Heart right ventricle (tissue), 16 donors: ENCODE results near the gene AQP2. TPM values are rescaled to one million over a fixed set of nuclear protein-coding genes. Genes with fewer than 3 reads are reported as not detected.

Experiments
- ATAC-seq, 8 donors: fragments of 200-7000 bp; cut with Tn5 transposase; one replicate each; pipeline ENCODE4 v1.9.1; 2020; ENCODE audit warnings: mild to moderate bottlenecking in 8 of 8, moderate library complexity in 8 of 8, moderate number of reproducible peaks in 1 of 8
- DNase-seq, 2 donors: peaks; one replicate each; pipeline ENCODE4 v3.0.0-alpha.2; 2020
- H3K27ac ChIP-seq, 10 donors: fragments of 200-600 bp; sonication (generic) in 2 of 10; one replicate each; pipeline versions ENCODE4 v1.5.0 to v1.8.0; 2020 to 2022; ENCODE audit warnings: mild to moderate bottlenecking in 3 of 10
- H3K27me3 ChIP-seq, 7 donors: fragments of 200-600 bp; one replicate each; pipeline ENCODE4 v1.8.0; 2021 to 2022; ENCODE audit warnings: mild to moderate bottlenecking in 2 of 7
- H3K36me3 ChIP-seq, 9 donors: fragments of 200-600 bp; sonication (generic) in 1 of 9; one replicate each; pipeline versions ENCODE4 v1.5.0 to v1.8.0; 2020 to 2022; ENCODE audit warnings: mild to moderate bottlenecking in 2 of 9
- H3K4me1 ChIP-seq, 9 donors: fragments of 200-600 bp; sonication (generic) in 1 of 9; one replicate each; pipeline versions ENCODE4 v1.5.0 to v1.8.0; 2020 to 2022; ENCODE audit warnings: mild to moderate bottlenecking in 4 of 9
- H3K4me3 ChIP-seq, 10 donors: fragments of 200-600 bp; sonication (generic) in 2 of 10; one replicate each; pipeline versions ENCODE4 v1.5.0 to v1.8.0; 2020 to 2022; ENCODE audit warnings: mild to moderate bottlenecking in 7 of 10, moderate library complexity in 2 of 10
- H3K9me3 ChIP-seq, 11 donors: fragments of 200-600 bp in 10 of 11; sonication (generic) in 2 of 11; one replicate each; pipeline versions ENCODE4 v1.5.0 to v1.8.0; 2013 to 2022; ENCODE audit warnings: mild to moderate bottlenecking in 2 of 11, control low read depth in 1 of 11, moderate library complexity in 1 of 11
- WGBS, 2 donors: extraction: QIAGEN DNeasy Blood & Tissue Kit; methylation state at CpG; one replicate each; pipeline ENCODE4 v1.1.7; 2013; ENCODE audit warnings: inconsistent platforms in 1 of 2; 5-methylcytosine and 5-hydroxymethylcytosine counted together
- intact Hi-C, 10 donors: fragments of 100-400 bp; cut with DNase I; formaldehyde crosslinking; loops; one replicate each; pipeline versions ENCODE4 v1.11.1 to v1.14.2; 2022
- polyA plus RNA-seq, 2 donors: library from polyadenylated mRNA; stranded (reverse); fragments of 200-250 nt; gene quantifications; one replicate each; pipeline ENCODE4 v1.2.3, GENCODE V29; 2013
- total RNA-seq, 10 donors: library from RNA; stranded (reverse); fragmentation: NEBNext Ultra II Directional in 3 of 10; extraction: Animal tissue kit (Norgen Biotek cat#: 25700) in 3 of 10; gene quantifications; one replicate each; pipeline versions ENCODE4 v1.2.1 to v1.2.4, GENCODE V29; 2021 to 2023
- TF ChIP-seq, protein P1 (sequence below), 9 donors: fragments of 200-600 bp; sonication (generic) in 2 of 9; IDR thresholded peaks; one replicate each; pipeline versions ENCODE4 v1.5.0 to v1.8.0; 2021 to 2022; ENCODE audit warnings: antibody characterized with exemption in 9 of 9, mild to moderate bottlenecking in 5 of 9, moderate library complexity in 1 of 9
- donor health status: Arrhythmogenic right ventricular cardiomyopathy.
- donor health status: ischemic (EF 13 %, LVEDD 7.1; RV severe dilation, severe dysfunction).
- donor health status: healthy with polysubstance abuse.
- donor health status: DM: no; HTN: yes; CAD: no.
- donor health status: DM: no; HTN: no; CAD: no.
- donor health status: ischemic (EF 25% LVEDD 6.9; RV normal size, moderate dysfunction).
- donor health status: ischemic (EF 25% LVEDD 5.7; RV mildly dilated, moderate dysfunction).
- donor health status: healthy.
- donor health status: DM: yes; HTN: yes; CAD: no.
- donor health status: Ischemic cardiomyopathy.
- donor health status: ischemic (EF 35%, LVEDD 5.7; RV mildly dilated, moderate dysfunction).
- donor health status: nonischemic (EF 11% LVEDD 7.7; RV severe dilation, severe dysfunction).
- donor health status: DM: yes; HTN: yes; CAD: no.
- donor health status: PGD.
- donor health status: ischemic (EF 29% LVEDD 5.4; RV normal size, mild dysfunction).
- donor health status: nonischemic (EF 23%, LVEDD 6.1; RV moderate dilation, normal function).

AQP2 gene
- total and polyA plus RNA-seq, 12 donors: 0.04 TPM; not detected in 11

DNA sequence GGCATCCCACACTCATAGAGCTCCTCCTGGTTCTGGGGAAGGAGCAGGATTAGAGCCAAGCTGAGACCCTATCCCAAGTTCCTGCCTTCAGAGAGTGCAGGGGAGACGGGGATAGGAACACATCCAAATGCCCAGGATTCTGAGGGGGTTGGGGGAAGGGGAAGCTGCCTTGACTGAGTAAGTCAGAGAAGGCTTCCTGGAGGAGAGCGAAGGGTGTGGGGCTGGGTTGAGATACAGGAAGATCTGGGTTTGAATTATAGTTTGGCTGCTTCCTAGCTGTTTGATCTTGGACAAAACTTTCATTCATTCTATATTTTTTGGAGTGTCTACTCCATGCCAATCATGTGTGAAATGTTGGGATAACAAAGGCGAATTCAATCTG is 8.0 kb upstream of the AQP2 start:
- Histone ChIP-seq H3K27ac (no peak overlapping the region), H3K9me3 (no peaks in the 10 kb centered on the region), H3K27me3 (no peaks in the 10 kb centered on the region), H3K4me1 (peaks cover 0 to 22% (median 10%) of the 10 kb centered on the region in 9 donors), H3K4me3 (no peak overlapping the region), H3K36me3 (no peaks in the 10 kb centered on the region)
- 93 to 96% methylated on average over 3 of the region's 3 CpGs for WGBS, 2 donors
- no peak for DNase-seq
- intact Hi-C loops: loop anchor here in 2 of 10 donors (5.0 to 10.0 kb wide), 2 partner anchors 75 to 252 kb away; no protein-coding TSS in a partner anchor
- TF ChIP-seq, protein P1, sequence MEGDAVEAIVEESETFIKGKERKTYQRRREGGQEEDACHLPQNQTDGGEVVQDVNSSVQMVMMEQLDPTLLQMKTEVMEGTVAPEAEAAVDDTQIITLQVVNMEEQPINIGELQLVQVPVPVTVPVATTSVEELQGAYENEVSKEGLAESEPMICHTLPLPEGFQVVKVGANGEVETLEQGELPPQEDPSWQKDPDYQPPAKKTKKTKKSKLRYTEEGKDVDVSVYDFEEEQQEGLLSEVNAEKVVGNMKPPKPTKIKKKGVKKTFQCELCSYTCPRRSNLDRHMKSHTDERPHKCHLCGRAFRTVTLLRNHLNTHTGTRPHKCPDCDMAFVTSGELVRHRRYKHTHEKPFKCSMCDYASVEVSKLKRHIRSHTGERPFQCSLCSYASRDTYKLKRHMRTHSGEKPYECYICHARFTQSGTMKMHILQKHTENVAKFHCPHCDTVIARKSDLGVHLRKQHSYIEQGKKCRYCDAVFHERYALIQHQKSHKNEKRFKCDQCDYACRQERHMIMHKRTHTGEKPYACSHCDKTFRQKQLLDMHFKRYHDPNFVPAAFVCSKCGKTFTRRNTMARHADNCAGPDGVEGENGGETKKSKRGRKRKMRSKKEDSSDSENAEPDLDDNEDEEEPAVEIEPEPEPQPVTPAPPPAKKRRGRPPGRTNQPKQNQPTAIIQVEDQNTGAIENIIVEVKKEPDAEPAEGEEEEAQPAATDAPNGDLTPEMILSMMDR (IDR thresholded peaks at IDR 0.05): no peak
- ATAC-seq: no peak

DNA sequence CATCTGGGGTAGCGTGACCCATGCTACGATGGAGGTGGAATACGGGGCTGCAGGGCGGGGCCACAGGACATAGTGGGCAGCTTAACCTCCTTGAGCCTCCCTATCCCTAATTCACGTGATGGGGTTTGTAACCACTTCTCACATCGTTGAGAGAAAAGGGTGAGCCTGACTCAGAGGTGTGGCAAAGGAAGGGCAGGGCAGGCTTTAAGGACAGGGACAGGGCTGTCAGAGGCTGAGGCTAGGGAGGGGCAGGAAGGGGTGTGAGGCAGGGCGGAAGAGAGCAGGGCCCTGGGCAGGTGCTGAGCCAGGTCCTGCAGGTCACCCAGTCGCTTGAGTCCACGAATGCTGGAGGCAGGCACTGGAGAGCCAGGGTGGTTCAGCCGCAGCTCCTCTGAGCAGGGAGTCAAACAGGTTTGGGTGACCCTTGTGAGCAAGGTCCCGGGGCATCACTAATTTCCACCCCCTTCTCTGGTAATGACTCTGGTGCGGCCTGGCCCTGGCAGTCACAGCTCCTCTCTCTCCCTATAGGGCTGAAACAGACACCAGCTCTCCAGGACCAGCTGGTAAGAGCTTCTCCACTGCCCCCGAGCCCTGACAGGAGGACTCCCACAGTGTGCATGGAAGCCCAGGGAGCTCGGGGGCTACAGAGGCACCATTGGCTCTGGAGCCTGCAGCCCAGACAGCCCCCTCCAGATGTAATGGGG is 7.5 kb upstream of the AQP2 start:
- no peaks in the 10 kb centered on the region for H3K27me3 ChIP-seq
- intact Hi-C loops: loop anchor here in 2 of 10 donors (5.0 to 10.0 kb wide), 2 partner anchors 76 to 252 kb away; no protein-coding TSS in a partner anchor
- H3K9me3 ChIP-seq: no peaks in the 10 kb centered on the region
- no peak overlapping the region for H3K4me3 ChIP-seq
- ATAC-seq: no peak
- H3K4me1 ChIP-seq: peaks cover 0 to 22% (median 10%) of the 10 kb centered on the region in 9 donors
- no peak for DNase-seq
- no peak overlapping the region for H3K27ac ChIP-seq
- 80 to 87% methylated on average over 14 of the region's 14 CpGs for WGBS, 2 donors
- TF ChIP-seq, protein P1 (IDR thresholded peaks at IDR 0.05): no peak
- no peaks in the 10 kb centered on the region for H3K36me3 ChIP-seq

DNA sequence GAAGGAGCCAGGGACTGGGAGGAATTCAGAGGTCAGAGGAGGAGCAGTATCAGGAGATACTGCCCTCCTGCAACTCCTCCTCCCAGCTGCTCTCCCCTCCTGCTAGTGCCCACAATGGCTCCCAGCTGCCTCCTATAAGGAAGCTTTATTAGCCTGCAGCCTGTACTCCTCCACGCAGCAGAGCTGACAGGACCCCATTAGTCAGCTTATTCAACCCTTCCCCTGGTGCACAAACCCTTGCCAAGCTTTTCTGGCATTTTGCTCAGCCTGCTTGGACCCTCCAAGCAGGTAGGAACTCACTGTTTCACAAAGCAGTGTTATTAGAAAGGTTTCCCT is 6.9 kb upstream of the AQP2 start:
- H3K27me3 ChIP-seq: no peaks in the 10 kb centered on the region
- H3K36me3 ChIP-seq: no peaks in the 10 kb centered on the region
- TF ChIP-seq, protein P1 (IDR thresholded peaks at IDR 0.05): no peak
- no peaks in the 10 kb centered on the region for H3K9me3 ChIP-seq
- no peak overlapping the region for H3K4me3 ChIP-seq
- ATAC-seq (no peak), DNase-seq (no peak)
- H3K4me1 ChIP-seq: peaks cover 0 to 25% (median 10%) of the 10 kb centered on the region in 9 donors
- intact Hi-C loops: loop anchor here in 2 of 10 donors (5.0 to 10.0 kb wide), 2 partner anchors 76 to 251 kb away; no protein-coding TSS in a partner anchor
- H3K27ac ChIP-seq: no peak overlapping the region
- WGBS, 2 donors: 94 to 100% methylated on average over 1 of the region's 1 CpG

DNA sequence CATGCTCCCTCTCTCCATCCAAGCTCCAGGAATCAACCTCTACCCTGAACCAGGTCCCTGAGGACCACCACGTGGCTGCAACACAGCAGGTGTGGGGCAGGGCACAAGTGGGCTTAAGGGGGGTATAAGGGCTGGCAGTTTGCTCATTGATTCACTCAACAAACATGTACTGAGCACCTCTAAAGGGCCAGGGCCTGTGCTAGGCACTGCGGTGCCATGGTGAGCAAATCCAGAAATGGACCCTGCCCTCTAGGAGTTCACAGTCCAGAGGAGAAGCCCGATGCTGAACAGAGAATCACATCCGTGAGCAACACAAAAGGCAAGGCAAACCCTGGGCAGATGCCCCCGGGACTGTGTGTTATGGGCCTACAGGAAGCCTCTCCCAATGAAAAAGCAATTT is 6.5 kb upstream of the AQP2 start:
- TF ChIP-seq, protein P1 (IDR thresholded peaks at IDR 0.05): no peak
- Histone ChIP-seq H3K4me3 (no peak overlapping the region), H3K27ac (no peak overlapping the region), H3K9me3 (no peaks in the 10 kb centered on the region), H3K4me1 (peaks cover 0 to 26% (median 10%) of the 10 kb centered on the region in 9 donors), H3K36me3 (no peaks in the 10 kb centered on the region), H3K27me3 (peaks cover 0 to under 1% (median 0%) of the 10 kb centered on the region in 7 donors)
- no peak for ATAC-seq
- intact Hi-C loops: loop anchor here in 2 of 10 donors (5.0 to 10.0 kb wide), 2 partner anchors 77 to 251 kb away; no protein-coding TSS in a partner anchor
- 93 to 95% methylated on average over 5 of the region's 5 CpGs for WGBS, 2 donors
- no peak for DNase-seq
